Liver (tissue), 3 donors: Measurements from ENCODE around the gene ADAMTS7.
"Not testable (repeated sequence)": the region's sequence is repeated elsewhere in the genome, so short reads cannot be mapped to it uniquely, and the experiment has no call there.

Source experiments
- ATF3 ChIP-seq: IDR thresholded peaks from 2 replicates; pipeline ENCODE4 v1.6.1; 2016; ENCODE audit warnings: antibody characterized with exemption
- TF ChIP-seq, protein P1 (sequence below): fragments of 150-350 bp; IDR thresholded peaks from 2 replicates; pipeline ENCODE4 v1.5.1; 2017; ENCODE audit warnings: improper control_type of control experiment, low read depth, low read length; ENCODE audit not compliant: missing input control
- donor health status: healthy.
- donor health status: healthy.

GRCh38 chr15:78759361-78759998 is 51.8 kb downstream of the ADAMTS7 start:
- not testable (repeated sequence) for TF ChIP-seq ATF3
- TF ChIP-seq, protein P1, sequence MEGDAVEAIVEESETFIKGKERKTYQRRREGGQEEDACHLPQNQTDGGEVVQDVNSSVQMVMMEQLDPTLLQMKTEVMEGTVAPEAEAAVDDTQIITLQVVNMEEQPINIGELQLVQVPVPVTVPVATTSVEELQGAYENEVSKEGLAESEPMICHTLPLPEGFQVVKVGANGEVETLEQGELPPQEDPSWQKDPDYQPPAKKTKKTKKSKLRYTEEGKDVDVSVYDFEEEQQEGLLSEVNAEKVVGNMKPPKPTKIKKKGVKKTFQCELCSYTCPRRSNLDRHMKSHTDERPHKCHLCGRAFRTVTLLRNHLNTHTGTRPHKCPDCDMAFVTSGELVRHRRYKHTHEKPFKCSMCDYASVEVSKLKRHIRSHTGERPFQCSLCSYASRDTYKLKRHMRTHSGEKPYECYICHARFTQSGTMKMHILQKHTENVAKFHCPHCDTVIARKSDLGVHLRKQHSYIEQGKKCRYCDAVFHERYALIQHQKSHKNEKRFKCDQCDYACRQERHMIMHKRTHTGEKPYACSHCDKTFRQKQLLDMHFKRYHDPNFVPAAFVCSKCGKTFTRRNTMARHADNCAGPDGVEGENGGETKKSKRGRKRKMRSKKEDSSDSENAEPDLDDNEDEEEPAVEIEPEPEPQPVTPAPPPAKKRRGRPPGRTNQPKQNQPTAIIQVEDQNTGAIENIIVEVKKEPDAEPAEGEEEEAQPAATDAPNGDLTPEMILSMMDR = not testable (repeated sequence)
